ENCODE measurements around the gene PLPP6.

GRCh38 chr9:4638968-4639367 is 23.1 kb upstream of the PLPP6 start:
- no peak for TF ChIP-seq CTCF (IDR thresholded peaks at IDR 0.05)
- no peak for TF ChIP-seq SIN3A (IDR thresholded peaks at IDR 0.05; ENCODE audit: borderline replicate concordance, insufficient read depth, low read depth, low read length)
